T-helper 1 cell (primary cell): ENCODE measurements around the gene OVOL3.
"Not testable (repeated sequence)": the region's sequence is repeated elsewhere in the genome, so short reads cannot be mapped to it uniquely, and the experiment has no call there.

Experiments used
- DNase-seq, 5 donors: peaks; one replicate each; pipeline ENCODE4 v3.0.0-alpha.2; 2012 to 2020
- total RNA-seq, 4 donors: gene quantifications; one replicate each; lab custom pipeline; 2026; lab: John Stamatoyannopoulos, UW

OVOL3 gene
- 0 reads per million in 4 donors for total RNA-seq

- no peak for DNase-seq
Observed at GRCh38 chr19:36110487-36111199, at the start of gene OVOL3. Gene OVOL3, plus strand, starts transcription at chr19:36111143. Its CDS starts 60 bp downstream, at chr19:36111203.

DNA sequence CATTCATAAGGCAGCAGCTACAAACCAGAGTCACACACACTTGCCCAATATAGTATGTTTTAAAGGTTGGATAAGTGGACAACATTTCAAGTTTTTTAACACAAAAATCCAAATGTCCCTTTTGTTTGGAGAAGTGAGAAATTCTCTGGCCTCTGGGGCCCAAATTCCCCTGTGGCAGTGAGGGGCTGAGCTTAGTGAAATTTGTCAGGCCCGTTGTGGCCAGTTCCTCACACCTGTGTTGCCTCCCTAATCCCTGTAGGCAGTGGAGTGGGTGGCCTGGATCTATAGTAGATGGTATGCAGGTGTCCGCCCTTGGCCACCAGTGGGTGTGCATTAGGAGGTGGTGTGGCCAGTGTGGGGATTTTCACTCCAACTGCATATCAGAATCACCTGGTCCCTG is 49.6 kb upstream of the OVOL3 start:
- no peak for DNase-seq

GRCh38 chr19:36064826-36065225 is 46.1 kb upstream of the OVOL3 start:
- DNase-seq, result no peak

DNA sequence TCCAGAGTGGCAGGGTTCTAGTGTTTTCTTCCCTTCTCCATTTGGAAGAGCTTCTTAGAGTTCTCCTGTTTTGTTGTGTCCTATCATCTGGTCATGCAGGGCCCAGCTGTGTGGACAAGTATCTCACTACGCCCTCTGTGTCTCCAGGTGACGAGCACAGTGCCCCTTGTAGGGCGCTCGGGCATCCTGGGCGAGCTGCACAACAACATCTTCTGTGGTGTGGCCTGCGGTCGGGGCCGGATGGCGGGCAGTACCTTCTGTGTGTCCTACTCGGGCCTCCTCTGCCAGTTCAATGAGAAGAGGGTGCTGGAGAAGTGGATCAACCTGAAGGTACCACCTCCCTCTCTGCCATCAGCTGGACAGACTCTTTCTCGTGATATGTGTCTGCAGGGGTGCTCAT is 43.3 kb upstream of the OVOL3 start:
- DNase-seq, result no peak

DNA sequence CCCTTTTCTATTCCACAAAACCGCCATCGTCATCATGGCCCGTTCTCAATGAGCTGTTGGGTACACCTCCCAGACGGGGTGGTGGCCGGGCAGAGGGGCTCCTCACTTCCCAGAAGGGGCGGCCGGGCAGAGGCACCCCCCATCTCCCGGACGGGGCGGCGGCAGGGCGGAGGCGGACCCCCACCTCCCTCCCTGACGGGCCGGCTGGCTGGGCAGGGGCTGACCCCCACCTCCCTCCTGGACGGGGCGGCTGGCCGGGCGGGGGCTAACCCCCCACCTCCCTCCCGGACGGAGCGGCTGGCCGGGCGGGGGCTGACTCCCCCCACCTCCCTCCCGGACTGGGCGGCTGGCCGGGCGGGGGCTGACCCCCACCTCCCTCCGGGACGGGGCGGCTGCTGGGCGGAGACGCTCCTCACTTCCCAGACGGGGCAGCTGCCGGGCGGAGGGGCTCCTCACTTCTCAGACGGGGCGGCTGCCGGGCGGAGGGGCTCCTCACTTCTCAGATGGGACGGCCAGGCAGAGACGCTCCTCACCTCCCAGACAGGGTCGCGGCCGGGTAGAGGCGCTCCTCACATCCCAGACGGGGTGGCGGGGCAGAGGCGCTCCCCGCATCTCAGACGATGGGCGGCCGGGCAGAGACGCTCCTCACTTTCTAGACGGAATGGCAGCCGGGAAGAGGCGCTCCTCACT is 42.0 kb upstream of the OVOL3 start:
- not testable (repeated sequence) for DNase-seq

DNA sequence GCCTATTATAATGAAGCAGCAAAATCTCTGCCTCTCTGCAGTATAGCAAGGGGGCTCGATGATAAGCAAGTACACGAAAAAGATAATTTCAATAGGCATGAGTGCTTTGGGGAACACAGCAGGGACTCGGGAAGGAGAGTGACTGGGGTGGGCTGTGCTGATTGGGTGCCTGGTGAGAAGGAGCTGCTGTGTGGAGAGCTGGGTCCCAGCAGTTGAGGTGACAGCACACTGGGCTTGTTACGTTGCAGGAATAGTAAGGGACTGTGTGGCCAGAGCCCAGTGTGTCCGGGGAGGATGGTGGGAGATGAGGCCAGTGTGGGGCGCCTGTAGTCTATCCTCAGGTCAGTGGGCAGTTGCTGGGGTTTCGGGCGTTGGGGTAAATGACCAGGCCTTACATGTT is 38.9 kb upstream of the OVOL3 start:
- no peak for DNase-seq

DNA sequence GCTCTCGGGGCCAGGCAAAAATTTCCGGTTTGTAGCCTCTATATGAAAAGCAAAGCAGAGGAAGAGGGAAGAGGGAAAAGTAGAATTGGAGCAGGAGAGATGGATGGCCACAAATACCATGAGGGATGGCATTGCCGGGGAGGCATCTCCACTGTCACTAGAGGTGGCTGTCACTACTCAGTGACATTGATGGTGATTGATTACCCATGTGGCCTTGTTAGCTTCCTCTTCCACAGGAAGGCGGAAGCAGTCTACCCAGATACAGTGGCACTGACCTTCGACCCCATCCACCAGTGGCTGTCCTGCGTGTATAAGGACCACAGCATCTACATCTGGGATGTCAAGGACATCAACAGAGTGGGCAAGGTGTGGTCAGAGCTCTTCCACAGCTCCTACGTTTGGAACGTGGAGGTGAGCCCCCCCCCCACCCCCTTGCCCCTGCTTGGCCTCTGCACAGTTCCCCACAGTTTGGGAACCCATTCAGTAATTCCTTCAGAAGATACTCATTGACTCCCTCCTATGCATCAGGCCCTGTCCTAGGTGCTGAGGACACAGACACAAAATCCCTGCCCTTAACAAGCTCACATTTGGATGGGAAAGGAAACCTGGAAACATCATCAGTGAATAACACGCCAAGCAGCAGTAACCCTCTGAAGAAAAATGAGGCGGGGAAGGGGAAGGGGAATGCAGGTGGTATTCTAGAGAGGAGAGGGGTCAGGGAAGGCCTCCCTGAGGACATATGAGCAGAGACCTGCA is 37.6 kb upstream of the OVOL3 start:
- DNase-seq, result no peak

- DNase-seq, result no peak
Observed at GRCh38 chr19:36079389-36079945, 31.5 kb upstream of the OVOL3 start.

DNA sequence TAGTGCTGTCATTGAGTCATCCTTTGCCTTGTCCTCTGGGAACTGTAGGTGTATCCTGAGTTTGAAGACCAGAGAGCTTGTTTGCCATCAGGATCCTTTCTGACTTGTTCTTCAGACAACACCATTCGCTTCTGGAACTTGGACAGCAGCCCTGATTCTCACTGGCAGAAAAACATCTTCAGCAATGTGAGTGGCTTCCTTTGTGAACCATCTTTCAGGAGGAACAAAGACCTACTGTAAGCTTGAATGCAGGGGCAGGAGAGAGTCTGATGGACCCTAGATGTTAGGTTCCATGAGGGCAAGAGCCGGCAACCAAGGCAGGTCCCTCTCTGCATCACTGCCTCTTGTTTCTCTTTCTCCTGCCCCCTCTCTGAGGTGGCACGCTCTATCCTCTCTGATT is 29.6 kb upstream of the OVOL3 start:
- no peak for DNase-seq

DNA sequence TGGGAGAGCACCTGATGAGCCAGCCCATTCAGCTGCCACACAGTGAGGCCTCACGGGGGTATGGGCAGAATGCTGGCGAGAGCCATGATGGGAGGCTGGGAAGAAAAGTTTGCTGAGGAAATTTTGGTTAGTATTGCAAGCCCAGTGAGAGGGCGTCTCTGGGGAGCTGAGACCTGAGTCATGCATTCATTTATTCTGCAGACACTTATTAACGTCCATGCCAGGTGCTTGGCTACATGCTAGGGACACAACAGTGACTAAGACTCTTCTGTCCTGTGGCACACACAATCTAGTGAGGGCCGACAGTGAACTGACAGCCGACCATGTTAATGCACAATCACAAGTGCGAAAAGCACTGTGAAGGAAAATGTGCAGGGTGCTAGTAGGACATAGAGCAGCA is 29.0 kb upstream of the OVOL3 start:
- DNase-seq, result no peak

DNA sequence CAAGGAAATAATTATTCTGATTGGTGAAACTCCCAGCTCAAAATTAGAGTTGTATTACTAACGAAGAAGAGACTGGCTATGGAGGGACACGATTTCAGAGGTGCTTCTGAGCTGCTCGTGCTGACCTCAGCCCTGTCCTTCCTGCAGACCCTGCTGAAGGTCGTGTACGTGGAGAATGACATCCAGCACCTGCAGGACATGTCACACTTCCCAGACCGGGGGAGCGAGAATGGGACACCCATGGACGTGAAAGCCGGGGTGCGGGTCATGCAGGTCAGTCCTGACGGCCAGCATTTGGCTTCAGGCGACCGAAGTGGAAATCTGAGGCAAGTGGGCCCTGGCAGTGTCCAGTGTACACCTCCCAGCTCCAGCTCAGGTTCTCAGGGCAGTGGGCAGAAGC is 28.0 kb upstream of the OVOL3 start:
- no peak for DNase-seq

- DNase-seq, result no peak
Observed at GRCh38 chr19:36084231-36085009, 26.5 kb upstream of the OVOL3 start.

DNA sequence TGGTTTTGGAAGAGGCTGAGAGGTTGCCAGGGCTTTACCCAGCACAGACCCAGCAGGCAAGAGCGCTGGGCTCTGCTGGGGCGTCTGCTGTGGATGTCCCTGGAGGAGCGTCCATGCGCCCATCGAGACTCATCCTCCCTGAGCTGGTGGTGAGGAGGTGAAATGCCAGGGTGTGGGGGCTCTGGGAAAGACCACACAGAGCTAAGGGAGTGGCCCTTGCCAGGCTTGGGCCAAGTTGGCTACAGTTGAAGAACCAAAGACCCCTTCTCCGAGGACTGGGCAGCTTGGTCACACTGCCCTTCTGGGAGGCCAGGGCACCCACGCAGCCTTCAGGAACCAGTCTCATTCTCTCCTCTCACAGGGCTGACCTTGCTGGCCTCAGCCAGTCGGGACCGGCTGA is 24.6 kb upstream of the OVOL3 start:
- DNase-seq, result no peak

- DNase-seq, result no peak
Observed at GRCh38 chr19:36089847-36090246, 21.1 kb upstream of the OVOL3 start.

- DNase-seq, result no peak
Observed at GRCh38 chr19:36090910-36091695, 19.8 kb upstream of the OVOL3 start.

GRCh38 chr19:36092566-36092965 is 18.4 kb upstream of the OVOL3 start:
- DNase-seq, result no peak

- no peak for DNase-seq
Observed at GRCh38 chr19:36093146-36093662, 17.7 kb upstream of the OVOL3 start.

GRCh38 chr19:36093687-36094086 is 17.3 kb upstream of the OVOL3 start:
- DNase-seq, result no peak

GRCh38 chr19:36097036-36097435 is 13.9 kb upstream of the OVOL3 start:
- no peak for DNase-seq

DNA sequence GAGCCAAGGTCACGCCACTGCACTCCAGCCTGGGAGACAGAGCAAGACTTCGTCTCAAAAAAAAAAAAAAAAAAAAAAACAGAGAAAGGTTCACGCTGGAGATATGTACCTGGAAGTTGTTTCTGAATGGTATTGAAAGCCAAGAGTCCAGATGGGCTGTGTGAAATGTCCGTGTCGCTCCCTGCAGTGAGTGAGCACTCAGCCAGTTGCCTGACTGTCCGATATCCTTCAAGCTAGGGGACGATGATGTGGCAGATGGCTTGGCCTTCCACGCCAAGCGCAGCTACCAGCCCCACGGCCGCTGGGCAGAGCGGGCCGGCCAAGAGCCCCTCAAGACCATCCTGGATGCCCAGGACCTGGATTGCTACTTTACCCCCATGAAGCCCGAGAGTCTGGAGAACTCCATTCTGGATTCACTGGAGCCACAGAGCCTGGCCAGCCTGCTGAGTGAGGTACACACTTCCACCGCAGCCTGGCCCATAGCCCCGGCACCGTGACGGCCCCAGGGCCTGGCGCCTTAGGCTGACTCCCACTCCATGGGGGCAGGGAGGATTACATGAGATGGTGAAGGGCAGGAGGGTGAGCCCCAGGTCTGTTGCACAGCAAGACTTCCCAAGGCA is 11.7 kb upstream of the OVOL3 start:
- DNase-seq, result no peak

DNA sequence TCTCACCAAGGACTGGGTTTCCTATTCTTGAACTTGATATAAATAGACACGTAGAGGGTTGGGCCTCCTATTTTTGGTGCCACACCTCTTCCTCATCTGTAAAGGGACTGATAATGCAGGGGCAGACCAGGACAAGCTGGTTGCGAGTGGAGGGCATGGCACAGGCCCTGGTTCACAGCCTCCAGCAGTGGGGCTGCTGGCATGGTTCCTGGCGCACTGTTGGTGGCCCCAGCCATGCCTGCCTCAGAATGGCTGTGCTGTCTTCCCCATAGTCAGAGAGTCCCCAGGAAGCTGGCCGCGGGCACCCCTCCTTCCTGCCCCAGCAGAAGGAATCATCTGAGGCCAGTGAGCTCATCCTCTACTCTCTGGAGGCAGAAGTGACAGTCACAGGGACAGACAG is 10.5 kb upstream of the OVOL3 start:
- DNase-seq, result no peak
